Panc1 (cell line): ENCODE results near the gene ITGBL1. TPM values are rescaled to one million over a fixed set of nuclear protein-coding genes. Genes with fewer than 3 reads are reported as not detected.

Experiments
- ATAC-seq: fragments of 200-7000 bp; cut with Tn5 transposase; 2 replicates; pipeline ENCODE4 v1.9.1; 2020; ENCODE audit warnings: mild to moderate bottlenecking, moderate library complexity
- BruUV-seq: library from RNA; stranded (reverse); fragments of 400-500 nt; replicated peaks from 2 replicates; lab custom pipeline; 2021; lab: Mats Ljungman, UMichigan
- CTCF ChIA-PET: fragments of 300-600 bp; sonication (Branson Sonifier 250); formaldehyde crosslinking; loops from one replicate; lab custom pipeline; 2022; ENCODE audit warnings: antibody characterized with exemption; lab: Charles Lee
- POLR2A ChIA-PET: fragments of 300-600 bp; sonication (Branson Sonifier 250); formaldehyde crosslinking; loops from one replicate; lab custom pipeline; 2022; ENCODE audit warnings: antibody characterized with exemption; lab: Charles Lee
- DNase-seq: peaks from one replicate; pipeline ENCODE4 v3.0.0-alpha.2; 2010; ENCODE audit warnings: low read depth, low spot score
- H3K27ac ChIP-seq: 2 replicates; pipeline ENCODE4 v1.5.1; 2011; ENCODE audit warnings: mild to moderate bottlenecking, low read length, inconsistent platforms
- H3K27me3 ChIP-seq: fragments of 200-500 bp; sonication (Bioruptor generic); 2 replicates; pipeline ENCODE4 v1.6.0; 2014; ENCODE audit warnings: low read length, inconsistent platforms; ENCODE audit not compliant: control insufficient read depth, insufficient read depth
- H3K36me3 ChIP-seq: fragments of 200-500 bp; sonication (Bioruptor generic); 2 replicates; pipeline ENCODE4 v1.5.1; 2014; ENCODE audit warnings: inconsistent platforms, mild to moderate bottlenecking, low read length, moderate library complexity; ENCODE audit not compliant: control insufficient read depth, insufficient read depth
- H3K4me1 ChIP-seq: 2 replicates; pipeline ENCODE4 v1.5.1; 2011; ENCODE audit warnings: inconsistent platforms, mild to moderate bottlenecking, low read length, moderate library complexity; ENCODE audit not compliant: control insufficient read depth, insufficient read depth
- H3K4me3 ChIP-seq, 2 experiments: 2 replicates each; pipeline ENCODE4 v1.5.1; 2011 to 2012; ENCODE audit warnings: low read depth in 2 of 2, low read length in 2 of 2, mild to moderate bottlenecking in 2 of 2, inconsistent platforms in 1 of 2, moderate library complexity in 1 of 2
- H3K9me3 ChIP-seq: fragments of 200-500 bp; sonication (Bioruptor generic); 2 replicates; pipeline ENCODE4 v1.5.1; 2014; ENCODE audit warnings: low read depth, mild to moderate bottlenecking, inconsistent platforms, low read length, moderate library complexity; ENCODE audit not compliant: control insufficient read depth, insufficient read depth
- POLR2AphosphoS5 ChIP-seq: IDR thresholded peaks from 2 replicates; pipeline ENCODE4 v1.6.1; 2012; ENCODE audit warnings: mild to moderate bottlenecking, low read depth, low read length, moderate library complexity
- REST ChIP-seq, 2 experiments: IDR thresholded peaks; 2 replicates each; pipeline ENCODE4 v1.6.1; 2011 to 2012; ENCODE audit warnings: low read depth in 2 of 2, control low read depth in 1 of 2, low read length in 1 of 2, mild to moderate bottlenecking in 1 of 2, moderate library complexity in 1 of 2; ENCODE audit not compliant: insufficient read depth in 1 of 2
- SIN3A ChIP-seq: IDR thresholded peaks from 2 replicates; pipeline ENCODE4 v1.6.1; 2012; ENCODE audit warnings: low read depth, mild to moderate bottlenecking, low read length, moderate library complexity, borderline replicate concordance; ENCODE audit not compliant: insufficient read depth
- TCF7L2 ChIP-seq: IDR thresholded peaks from 2 replicates; pipeline ENCODE4 v1.6.1; 2011; ENCODE audit warnings: mild to moderate bottlenecking, low read depth, low read length, inconsistent platforms
- in situ Hi-C: cut with HindIII; loops from 2 replicates; pipeline ENCODE4 v1.10.0; 2016; ENCODE audit warnings: low sequenced_read_pairs, low pct_unique_long_range_greater_than_20kb
- intact Hi-C: fragments of 100-400 bp; cut with micrococcal nuclease; formaldehyde crosslinking; loops from one replicate; pipeline ENCODE4 v1.10.0; 2022; ENCODE audit not compliant: unreplicated experiment
- total RNA-seq: library from RNA; stranded (reverse); gene quantifications from one replicate; pipeline ENCODE4 v1.2.1, GENCODE V29; 2021; ENCODE audit not compliant: unreplicated experiment
- TF ChIP-seq, protein P1 (sequence below): fragments of 450-650 bp; IDR thresholded peaks from 2 replicates; pipeline ENCODE4 v1.5.1; 2017; ENCODE audit warnings: mild to moderate bottlenecking

ITGBL1 gene
- total RNA-seq, 1 experiment from 2014 or later = 14.3 TPM

DNA sequence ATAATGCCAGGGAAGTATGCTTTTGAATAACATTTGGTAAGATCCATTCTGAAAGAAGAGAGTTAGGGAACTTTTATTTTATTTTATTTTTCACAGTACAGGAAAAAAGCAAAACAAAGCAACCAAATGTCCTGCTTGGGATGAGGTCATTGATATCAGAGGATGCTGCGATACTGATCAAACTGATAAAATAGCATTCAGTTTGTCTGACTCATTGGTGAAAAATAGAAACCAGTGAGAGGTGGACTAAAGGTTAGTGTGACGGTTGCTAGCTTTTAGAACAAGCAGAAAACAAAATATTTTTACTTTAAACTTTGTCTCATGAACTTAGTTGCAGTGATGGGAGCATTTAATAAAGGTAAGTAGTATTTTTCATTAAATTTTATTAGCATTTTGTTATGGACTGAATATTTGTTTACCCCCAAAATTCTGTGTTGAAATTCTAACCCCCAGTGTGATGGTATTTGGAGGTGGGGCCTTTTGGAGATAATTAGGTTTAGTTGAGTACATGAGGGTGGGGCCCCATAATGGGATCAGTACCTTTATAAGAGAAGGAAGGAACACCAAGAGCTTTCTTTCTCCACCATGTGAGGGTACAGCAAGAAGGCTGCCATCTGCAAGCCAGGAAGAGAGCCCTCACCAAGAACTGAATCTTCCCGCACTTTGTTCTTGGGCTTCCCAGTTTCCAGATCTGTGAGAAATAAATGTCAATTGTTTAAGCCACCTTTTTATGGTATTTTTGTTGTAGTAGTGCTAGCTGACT is 37.3 kb downstream of the ITGBL1 start:
- H3K36me3 ChIP-seq = no peaks in the 10 kb centered on the region
- no peaks in the 10 kb centered on the region for H3K9me3 ChIP-seq
- no peak overlapping the region for H3K4me3 ChIP-seq
- DNase-seq (no peak), ATAC-seq (peak; percentile 60; the same call in 1 of the 2 replicates)
- intact Hi-C loops = no loop called here
- no peaks in the 10 kb centered on the region for H3K27me3 ChIP-seq
- no TSS peak for BruUV-seq
- ChIA-PET POLR2A (no interaction called here), CTCF (no interaction called here)
- H3K27ac ChIP-seq = no peak overlapping the region
- in situ Hi-C loops = no loop called here
- no peaks in the 10 kb centered on the region; the same call in 1 of the 2 replicates for H3K4me1 ChIP-seq
- TF ChIP-seq TCF7L2 (no peak), REST (IDR thresholded peaks at IDR 0.05; ENCODE audit: insufficient read depth in 1 of 2, low read depth in 2 of 2, low read length in 1 of 2) (no peak), SIN3A (no peak), POLR2AphosphoS5 (no peak)
- TF ChIP-seq, protein P1, sequence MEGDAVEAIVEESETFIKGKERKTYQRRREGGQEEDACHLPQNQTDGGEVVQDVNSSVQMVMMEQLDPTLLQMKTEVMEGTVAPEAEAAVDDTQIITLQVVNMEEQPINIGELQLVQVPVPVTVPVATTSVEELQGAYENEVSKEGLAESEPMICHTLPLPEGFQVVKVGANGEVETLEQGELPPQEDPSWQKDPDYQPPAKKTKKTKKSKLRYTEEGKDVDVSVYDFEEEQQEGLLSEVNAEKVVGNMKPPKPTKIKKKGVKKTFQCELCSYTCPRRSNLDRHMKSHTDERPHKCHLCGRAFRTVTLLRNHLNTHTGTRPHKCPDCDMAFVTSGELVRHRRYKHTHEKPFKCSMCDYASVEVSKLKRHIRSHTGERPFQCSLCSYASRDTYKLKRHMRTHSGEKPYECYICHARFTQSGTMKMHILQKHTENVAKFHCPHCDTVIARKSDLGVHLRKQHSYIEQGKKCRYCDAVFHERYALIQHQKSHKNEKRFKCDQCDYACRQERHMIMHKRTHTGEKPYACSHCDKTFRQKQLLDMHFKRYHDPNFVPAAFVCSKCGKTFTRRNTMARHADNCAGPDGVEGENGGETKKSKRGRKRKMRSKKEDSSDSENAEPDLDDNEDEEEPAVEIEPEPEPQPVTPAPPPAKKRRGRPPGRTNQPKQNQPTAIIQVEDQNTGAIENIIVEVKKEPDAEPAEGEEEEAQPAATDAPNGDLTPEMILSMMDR = no peak

GRCh38 chr13:101490406-101491015 is 38.0 kb downstream of the ITGBL1 start:
- no TSS peak for BruUV-seq
- Histone ChIP-seq H3K27ac (no peak overlapping the region; the same call in 1 of the 2 replicates), H3K4me3 (no peak overlapping the region), H3K27me3 (no peaks in the 10 kb centered on the region), H3K4me1 (no peaks in the 10 kb centered on the region; the same call in 1 of the 2 replicates), H3K9me3 (no peaks in the 10 kb centered on the region), H3K36me3 (no peaks in the 10 kb centered on the region)
- ATAC-seq = 0 out of 2 replicates have a peak, but pooled peaks have one; percentile 62
- TF ChIP-seq POLR2AphosphoS5 (no peak), REST (IDR thresholded peaks at IDR 0.05; ENCODE audit: insufficient read depth in 1 of 2, low read depth in 2 of 2, low read length in 1 of 2) (no peak), SIN3A (no peak), TCF7L2 (no peak)
- TF ChIP-seq, protein P1 = no peak
- ChIA-PET POLR2A (no interaction called here), CTCF (no interaction called here)
- in situ Hi-C loops = no loop called here
- DNase-seq = no peak
- intact Hi-C loops = no loop called here
